GM20431 (cell line): Measurements from ENCODE around the gene ACACA.

Experiments used
- in situ Hi-C: fragments of 300-500 bp; cut with MseI, MboI; formaldehyde crosslinking; loops from one replicate; pipeline ENCODE4 v1.15.0; 2020; ENCODE audit warnings: low sequenced_read_pairs; ENCODE audit not compliant: unreplicated experiment

ACACA gene

DNA sequence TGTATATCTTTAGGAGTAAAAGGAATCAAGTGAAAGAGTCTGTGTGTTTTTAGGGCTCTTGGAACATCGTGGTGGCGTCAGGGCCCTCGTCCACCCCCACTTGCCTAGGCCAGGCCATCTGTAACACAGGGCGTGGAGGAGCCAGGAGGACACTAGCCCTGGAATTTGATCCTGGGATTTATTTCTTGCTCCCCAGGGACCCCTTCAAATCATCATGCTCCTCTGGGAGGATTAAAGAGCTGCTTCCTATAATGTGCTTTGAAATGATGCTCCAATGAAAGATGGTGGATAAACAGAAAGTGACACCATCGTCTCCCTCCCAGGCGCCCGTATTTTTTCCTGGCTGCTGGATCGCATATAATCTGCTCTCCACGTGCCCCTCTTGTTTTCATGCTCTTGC is 344.6 kb downstream of the ACACA start:
- in situ Hi-C loops = no loop called here

DNA sequence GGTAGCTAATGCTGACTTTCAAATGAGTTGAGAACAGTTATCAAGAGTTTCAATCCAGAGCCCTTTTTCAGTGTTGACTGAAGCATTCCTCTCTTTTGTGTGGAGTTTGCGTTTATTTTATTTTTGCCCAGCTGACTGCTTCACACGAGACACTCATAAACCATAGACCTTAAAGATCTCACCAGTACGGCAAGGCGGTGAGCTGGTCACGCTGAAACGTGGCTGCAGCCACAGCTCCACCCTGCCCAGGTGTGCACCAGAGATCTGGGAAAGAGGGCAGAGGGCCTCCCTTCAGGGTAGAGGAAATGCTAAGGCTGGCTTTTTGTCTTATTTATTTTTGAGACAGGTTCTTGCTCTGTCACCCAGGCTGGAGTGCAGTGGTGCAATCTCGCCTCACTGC is 345.7 kb downstream of the ACACA start:
- in situ Hi-C loops = no loop called here

DNA sequence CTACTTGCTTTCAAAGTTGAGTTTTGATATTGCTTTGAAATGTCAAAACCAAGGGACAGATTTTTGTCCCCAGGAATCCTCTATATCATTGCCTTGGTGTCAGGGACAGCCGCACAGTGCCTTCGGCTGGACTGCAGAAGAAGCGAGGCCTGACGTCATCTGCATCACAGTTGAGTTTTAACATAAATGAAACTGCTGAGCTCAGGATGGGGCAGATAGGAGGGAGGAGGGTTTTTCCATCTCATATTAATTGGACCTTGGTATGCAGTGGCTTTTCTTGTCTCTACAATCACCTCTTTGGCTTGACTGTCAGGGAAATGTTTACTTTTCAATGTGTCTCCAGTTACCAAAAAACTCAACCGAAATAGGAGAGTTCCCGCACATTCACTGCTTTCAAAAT is 346.5 kb downstream of the ACACA start:
- in situ Hi-C loops = no loop called here

DNA sequence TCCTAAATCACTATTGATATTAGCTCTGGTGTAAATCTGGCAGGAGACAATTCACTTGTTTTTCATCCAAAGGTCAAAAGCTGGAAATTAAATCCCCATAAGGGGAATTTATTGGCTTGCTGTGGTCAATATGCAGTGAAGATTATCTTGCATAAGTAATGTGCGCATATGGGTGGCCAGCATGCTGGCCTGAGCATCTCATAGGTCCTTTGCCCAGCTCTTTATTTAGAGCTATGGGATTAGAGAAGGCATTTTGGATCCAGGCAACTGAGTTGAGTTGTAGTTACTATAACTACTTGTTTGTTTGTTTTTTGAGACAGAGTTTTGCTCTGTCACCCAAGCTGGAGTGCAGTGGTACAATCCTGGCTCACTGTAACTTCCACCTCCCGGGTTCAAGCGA is 347.1 kb downstream of the ACACA start:
- in situ Hi-C loops = no loop called here

DNA sequence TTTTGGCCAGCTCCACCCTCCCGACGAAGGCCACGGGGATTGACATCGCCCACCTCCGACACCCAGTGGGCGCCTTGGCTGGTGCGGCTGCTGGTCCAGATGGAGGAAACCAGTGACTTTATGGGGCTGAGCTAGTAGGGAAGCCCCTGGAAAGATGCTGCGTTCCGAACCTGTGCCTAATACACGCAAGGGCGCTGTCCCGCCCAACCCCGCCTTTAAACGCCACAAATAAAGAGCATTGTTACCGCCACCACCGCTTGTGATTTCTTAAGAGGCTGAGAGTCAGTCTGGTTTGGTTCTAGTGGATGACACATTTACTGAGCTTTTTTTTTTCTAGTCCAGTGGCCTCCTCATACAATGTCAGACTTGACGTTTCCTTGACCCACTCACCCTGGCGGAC is 350.0 kb downstream of the ACACA start:
- in situ Hi-C loops = no loop called here

DNA sequence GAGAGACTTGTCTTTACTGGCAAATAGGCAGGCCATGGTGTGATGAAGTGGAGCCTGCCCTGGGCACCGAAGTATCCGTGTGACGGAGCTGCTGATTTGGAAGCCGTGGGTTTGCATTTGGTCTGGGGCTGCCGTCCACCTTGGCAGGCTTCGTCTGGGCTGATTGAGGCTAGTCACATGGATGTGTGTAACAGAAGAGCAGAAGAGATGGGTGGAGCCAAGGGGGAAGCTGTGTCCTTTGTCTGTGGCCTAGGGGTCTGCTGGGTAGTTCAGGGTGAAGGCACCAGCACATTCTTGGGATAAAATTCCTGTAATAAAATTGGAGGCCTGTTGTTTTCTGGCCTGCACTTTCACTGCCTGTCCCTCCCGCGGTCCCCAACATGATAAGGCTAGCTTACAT is 351.7 kb downstream of the ACACA start:
- in situ Hi-C loops = no loop called here

DNA sequence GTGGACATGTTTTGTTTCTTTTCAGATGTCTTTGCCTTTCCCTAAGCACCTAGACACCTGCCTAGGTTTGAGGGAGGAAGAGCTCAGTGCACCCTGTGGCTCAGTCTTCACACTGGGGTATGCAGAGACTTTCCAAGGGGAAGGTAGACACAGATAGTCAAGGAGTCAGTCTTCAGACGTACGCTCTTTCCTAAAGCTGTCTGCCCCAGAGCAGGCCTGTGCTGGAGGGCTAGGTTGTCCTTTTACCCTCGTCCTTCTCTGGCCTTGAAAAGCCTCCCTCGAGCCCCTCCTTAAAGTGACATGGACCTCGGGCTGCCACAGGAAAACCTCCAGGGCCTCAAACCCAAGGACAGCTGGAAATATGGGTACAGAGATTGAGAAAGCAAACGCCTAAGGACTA is 354.2 kb downstream of the ACACA start:
- in situ Hi-C loops = no loop called here

DNA sequence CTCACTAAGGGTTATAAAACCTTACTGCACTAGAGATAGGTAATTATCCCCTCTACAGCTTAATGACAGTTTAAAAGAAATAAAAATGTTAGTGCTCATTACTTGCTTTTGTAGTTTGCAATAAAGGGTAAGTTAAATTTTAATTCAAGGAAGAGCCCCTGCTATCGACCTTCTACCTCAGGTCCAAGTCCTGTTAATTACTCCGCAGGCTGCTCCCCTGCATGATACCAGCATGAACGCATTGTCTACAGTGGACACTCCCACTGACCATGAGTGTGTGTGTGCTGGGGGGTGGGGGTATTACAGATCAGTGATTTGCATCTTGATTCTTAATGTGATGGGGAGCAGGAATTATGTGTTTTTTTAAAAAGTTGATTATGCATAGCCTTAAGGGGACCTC is 354.8 kb downstream of the ACACA start:
- in situ Hi-C loops = no loop called here

DNA sequence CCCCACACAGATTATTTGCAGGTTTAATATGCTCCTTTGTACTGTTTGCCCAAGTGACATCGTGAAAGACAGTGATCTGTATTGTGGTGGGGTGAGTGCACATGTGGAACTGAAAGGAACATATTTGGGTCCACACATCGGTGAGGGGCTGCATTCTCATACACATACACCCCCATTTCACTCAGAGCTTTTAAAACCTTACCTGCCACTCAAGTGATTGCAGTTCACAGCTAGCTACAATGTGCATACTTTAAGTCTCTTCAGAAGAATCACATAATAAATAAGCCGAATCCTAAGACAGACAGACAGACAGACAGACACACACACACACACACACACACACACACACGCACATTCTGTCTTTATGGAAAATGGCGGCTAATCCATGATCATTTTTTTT is 355.3 kb downstream of the ACACA start:
- in situ Hi-C loops = no loop called here

DNA sequence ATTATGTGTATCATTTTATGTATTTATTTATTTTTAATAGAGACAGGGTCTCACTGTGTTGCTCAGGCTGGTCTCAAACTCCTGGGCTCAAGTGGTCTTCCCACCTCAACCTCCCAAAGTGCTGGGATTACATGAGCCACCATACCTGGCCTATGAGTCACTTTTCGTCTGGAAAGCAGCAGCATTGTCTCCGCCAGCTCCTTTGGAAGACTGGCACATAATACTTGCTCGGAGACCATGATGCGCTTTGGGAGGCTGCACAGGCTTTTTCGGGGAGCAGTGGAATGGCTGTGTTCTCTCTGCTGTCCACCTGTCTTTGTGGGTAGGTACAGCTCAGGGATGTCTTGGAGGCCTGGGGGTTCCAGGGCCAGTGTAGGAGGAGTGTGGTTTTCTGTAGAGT is 355.7 kb downstream of the ACACA start:
- in situ Hi-C loops = no loop called here

DNA sequence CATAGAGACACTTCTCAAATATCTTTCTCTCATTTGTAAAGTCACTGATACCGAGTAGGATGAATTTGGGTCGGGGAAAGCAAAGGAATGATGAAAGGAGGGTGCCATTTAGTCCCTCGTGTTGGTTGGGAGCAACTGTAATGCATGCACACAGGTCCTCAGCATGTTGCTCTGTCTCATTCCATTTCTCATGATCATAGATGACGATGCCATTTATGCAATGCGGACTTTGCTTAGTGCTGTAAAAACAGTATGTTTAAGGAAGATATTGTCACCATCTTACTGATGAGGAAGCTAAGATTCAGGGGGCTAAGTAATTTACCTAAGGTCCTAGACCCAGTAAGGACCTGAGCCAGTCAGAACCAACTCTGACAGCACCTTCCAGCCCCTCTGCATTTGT is 357.8 kb downstream of the ACACA start:
- in situ Hi-C loops = loop anchor here (10.0 to 25.0 kb wide), 2 partner anchors 212 to 424 kb away; no protein-coding TSS in a partner anchor

DNA sequence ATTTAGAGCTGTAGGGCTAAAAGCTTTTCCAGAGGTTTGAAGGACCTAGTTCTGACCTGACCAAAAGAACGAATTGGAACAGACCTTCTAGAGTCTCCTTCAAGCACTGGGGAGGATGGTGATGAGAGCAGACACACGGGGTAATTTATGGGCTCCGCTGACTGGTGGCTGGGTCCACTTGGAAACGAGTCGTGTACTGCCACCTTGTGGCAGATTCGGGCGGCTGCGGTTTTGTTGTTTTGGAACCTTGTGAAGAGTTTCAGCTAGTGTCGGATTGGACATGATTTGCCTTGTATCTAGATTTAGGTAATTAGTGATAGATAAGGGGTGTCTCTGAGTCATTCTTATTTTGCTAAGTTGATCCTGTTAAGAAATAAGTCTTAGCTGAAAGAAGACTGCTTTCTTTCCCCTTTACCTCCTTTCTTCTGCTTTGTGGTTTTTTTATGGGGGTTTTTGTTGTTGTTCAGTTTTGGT is 359.0 kb downstream of the ACACA start:
- in situ Hi-C loops = loop anchor here (10.0 to 25.0 kb wide), 2 partner anchors 210 to 423 kb away; no protein-coding TSS in a partner anchor

DNA sequence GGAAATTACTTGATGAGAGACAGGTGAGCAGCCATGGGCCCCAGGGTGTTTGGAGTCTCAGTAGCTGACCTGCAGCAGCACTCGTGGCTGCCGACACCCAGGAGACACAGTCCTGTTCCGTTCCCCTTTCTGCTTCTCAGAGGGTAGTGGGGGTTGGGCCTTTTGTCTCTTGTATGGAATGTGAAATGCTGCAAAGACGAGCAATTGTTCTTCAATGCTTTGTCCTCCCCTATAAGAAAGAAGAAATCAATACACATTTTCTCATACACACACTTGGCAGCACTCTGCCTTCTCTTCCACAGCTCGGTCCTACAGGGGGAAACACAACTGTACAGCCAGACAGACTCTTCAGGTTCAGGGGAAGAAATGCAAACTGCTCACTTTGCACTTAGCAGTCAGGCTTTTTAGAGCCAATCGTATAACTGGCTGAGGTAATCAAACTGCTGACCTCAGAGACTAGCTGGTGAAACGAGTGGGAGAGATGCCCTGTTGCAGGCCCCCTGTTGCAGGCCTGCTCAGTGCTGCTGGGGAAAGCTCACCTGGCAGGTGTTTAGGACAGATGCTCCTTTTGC is 361.2 kb downstream of the ACACA start:
- in situ Hi-C loops = loop anchor here (10.0 to 25.0 kb wide), 2 partner anchors 208 to 421 kb away; no protein-coding TSS in a partner anchor

DNA sequence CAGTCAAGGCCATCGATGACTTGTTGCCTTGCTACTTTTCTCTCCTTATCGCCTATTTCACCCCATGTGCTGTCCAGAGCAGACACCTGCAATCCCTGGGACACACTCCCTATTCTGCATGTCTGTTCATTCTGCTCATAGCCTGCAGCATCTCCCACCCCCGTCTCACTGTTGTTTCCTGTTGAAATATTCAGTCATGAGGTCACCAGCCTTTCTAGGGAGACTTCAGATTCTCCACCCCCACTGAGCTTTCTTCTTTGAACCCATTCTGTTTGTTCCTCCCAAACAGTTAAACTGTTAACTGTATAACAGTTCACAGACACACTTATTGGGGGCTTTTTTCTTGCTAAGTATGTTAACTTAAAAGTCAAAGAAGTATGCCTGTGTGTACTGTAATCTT is 363.4 kb downstream of the ACACA start:
- in situ Hi-C loops = loop anchor here (10.0 to 25.0 kb wide), 2 partner anchors 206 to 418 kb away; no protein-coding TSS in a partner anchor

DNA sequence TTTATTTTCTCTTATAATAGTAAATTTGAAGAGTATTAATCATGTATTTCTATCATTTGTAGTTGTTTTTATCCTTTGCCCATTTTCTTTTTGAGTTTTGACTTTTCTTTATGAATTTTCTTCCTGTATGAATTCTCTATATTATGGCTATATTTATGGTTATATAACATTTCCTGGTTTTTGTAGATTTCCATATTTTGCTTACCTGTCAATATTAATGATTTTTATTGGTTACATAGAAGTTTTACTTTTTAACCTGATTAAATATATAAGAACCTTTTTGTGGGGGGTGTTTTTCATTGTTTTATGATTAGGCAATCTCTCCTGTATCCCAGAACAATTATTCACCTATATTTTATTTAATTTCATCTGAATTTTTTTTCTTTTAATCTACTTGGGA is 364.7 kb downstream of the ACACA start:
- in situ Hi-C loops = loop anchor here (10.0 to 25.0 kb wide), 2 partner anchors 205 to 417 kb away; no protein-coding TSS in a partner anchor

DNA sequence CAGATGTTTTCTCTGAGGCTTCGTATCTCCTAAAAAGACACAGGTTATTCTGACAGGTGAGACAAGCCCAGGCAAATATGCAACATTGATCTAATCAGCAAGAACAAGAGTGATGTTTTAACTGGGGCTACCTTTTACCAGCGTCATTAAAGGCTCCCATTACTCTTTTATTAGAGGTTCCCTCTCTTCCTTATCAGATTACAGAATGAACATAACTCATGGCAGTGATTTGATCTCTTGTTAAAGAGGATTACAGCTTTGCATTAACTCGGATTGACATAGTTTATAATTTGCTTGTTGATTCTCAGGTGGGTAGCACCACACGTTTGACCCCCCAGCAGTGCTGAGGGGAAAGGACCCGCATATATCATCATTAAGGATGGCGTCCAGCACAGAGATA is 367.4 kb downstream of the ACACA start:
- in situ Hi-C loops = loop anchor here (25.0 kb wide), 1 partner anchor 202 kb away; no protein-coding TSS in a partner anchor

DNA sequence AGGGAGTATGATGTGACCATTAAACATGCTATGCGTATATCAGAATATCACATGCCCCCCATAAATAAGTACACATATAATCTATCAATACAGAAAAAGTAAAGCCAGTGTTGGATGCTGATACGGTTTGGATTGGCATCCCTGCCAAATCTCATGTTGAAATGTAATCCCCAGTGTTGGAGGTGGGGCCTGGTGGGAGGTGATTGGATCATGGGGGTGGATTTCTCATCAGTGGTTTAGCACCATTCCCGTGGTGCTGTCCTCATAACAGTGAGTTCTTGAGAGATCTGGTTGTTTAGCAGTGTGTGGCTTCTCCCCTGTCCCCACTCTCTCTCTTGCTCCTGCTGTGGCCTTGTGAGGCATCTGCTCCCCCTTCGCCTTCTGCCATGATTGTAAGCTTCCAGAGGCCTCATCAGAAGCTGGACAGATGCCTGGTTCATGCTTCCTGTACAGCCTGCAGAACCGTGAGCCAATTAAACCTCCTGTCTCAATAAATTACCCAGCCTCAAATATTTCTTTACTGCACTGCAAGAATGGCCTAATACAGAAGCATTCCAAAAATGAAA is 369.0 kb downstream of the ACACA start:
- in situ Hi-C loops = loop anchor here (25.0 kb wide), 1 partner anchor 200 kb away; no protein-coding TSS in a partner anchor
